Stimulated activated CD8-positive, alpha-beta memory T cell treated with anti-CD3 and anti-CD28 coated beads, Interleukin-7, amount 100 ng/mL, for 1 hour (primary cell): ENCODE results near the gene SOCS2.
"Not testable (repeated sequence)": the region's sequence is repeated elsewhere in the genome, so short reads cannot be mapped to it uniquely, and the experiment has no call there.

Experiments
- DNase-seq, 2 donors: peaks; one replicate each; pipeline ENCODE4 v3.0.0-alpha.2; 2020; ENCODE audit warnings: low read depth in 2 of 2

The SOCS2 gene

DNA sequence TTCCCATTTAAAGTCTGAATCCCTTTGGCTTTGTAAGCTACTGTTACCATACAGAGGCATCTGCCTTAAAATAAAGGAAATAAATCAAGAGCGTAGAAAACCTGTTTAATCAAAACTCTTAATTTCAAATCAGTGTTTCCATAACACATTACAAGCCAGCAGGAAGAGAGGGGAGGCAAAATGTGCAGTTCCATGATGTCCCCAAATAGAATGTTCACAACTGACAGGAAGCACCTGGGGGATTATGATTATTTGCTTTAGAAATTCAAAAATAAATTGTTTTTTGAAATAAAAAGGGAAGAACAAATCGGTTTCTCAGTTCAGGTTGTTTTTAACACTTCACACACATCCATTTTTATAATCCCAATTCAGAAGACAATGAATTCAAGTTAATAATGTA, 21.4 kb downstream of the SOCS2 start:
- DNase-seq: no peak

DNA sequence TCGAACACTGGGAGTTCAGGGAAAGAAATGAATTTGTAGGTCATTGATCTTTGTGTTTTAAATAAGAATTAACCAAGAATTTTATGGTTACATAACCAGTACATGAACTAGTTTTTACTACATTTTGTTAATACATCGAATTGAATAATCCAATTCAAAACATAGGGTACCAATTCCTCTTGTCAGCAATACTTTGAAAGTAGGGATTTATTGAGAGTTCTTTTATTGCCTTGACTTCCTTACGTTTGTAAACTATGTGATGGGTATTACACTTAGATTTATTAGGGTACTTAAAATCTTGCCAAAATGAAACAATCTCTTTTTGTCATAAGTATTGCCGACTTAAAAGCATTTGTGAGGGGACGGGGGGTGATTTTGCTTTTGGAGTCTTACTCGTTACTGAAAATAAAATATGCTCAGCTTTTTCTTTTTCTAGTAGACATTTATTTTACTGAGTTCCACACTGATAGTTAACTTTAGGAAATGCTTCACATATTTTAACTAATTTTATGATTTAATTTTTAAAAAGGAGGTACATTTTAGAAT, 22.4 kb downstream of the SOCS2 start:
- no peak for DNase-seq

DNA sequence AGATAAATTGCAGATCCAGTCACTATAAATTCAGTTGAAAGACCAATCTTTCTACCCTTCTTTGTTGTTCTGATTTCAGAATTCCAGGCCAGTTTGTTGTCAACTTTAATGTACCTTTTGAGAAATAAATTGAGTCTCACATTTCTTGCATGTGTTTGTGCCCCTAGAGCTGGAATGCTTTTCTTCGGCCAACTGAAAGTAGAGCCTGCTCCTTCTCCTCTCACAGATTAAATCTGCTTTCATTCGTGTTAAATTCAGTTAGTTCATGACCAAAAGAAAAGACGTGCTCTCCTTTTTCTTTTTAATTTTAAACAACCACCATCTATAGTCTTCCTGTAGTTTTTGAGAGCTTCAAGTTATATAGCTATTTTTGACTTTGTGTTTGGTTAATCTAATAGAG, 22.9 kb downstream of the SOCS2 start:
- DNase-seq: no peak

DNA sequence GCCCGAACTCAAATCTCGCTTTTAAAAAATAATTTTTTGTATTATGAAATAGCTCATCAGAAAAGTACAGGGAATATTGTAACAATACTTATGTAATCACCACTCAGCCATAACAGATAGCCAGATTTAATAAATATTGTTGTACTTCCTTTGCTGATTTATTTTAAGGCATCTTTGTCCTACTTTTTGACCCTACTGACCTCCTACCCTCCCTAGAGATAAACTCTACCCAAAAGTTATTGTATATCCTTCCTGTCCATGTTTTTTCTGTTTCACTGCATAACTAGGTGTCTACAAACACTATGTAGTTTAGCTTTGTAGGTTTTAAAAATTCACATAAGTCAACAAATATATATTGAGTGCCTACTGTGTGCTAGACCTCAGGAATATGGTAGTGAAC, 25.1 kb downstream of the SOCS2 start:
- no peak for DNase-seq

GRCh38 chr12:93599192-93599591, 26.7 kb downstream of the SOCS2 start:
- no peak for DNase-seq

GRCh38 chr12:93601591-93601990, 29.1 kb downstream of the SOCS2 start:
- DNase-seq: no peak

GRCh38 chr12:93602897-93603668, 30.6 kb downstream of the SOCS2 start:
- no peak for DNase-seq

DNA sequence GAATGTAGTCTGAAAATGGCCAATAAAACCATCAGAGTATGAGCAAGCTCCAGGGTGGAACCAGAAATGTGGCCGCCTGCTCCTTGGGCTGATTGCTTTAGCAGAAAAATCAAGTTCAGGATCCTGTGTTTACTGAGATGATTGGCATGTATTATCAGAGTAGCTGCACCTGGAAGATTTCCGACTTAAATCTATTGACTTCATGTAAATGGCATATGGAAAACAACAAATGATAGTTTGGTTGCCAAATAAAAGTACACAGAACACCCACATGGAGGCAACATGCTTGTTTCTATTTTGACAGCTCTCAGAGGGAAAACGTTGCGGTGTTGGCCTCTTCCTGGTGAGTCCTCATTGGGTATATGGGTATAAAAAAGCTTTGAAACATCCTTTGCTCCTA, 31.3 kb downstream of the SOCS2 start:
- no peak for DNase-seq

DNA sequence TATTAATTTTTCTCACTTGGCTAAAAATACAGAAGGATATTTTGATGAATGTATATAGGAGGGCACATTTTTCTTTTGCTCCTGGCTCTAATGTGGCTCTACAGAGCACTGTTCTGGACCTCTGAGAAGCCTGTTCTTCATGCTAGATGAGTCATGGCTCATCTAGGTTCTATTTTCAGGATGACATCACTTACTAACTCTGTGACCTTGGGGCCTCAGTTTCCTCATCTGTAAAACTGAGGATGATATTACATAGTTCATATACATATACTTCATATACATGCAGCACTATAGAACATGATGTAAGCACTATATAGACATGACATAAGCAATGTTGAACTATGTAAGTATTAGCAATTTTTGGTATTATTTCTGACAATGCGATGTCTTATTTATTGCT, 35.8 kb downstream of the SOCS2 start:
- no peak for DNase-seq

- no peak for DNase-seq
These were observed 37.1 kb downstream of the SOCS2 start for GRCh38 chr12:93609281-93610192.

DNA sequence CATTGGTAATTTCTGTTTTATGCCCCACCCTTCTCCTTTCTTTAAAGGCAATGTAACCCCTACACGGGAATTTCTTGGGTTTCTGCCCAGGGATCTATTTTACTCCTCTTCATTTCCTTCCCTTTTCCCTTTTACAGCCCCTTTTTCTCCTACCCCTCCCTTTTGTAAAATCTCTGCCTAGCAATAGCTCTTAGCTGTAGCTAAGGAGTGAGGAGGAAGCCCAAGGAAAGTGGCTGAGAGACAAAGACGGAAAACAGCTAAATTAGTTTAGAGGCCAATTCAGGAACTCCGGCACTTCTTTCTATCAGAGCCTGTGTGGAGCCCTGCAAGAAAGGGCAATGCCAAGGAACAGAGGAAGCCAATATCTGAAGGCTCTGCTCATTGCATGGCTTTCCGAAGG, 40.3 kb downstream of the SOCS2 start:
- no peak for DNase-seq

GRCh38 chr12:93614917-93615596, 42.6 kb downstream of the SOCS2 start:
- DNase-seq: no peak

GRCh38 chr12:93616584-93617101, 44.2 kb downstream of the SOCS2 start:
- DNase-seq: no peak

DNA sequence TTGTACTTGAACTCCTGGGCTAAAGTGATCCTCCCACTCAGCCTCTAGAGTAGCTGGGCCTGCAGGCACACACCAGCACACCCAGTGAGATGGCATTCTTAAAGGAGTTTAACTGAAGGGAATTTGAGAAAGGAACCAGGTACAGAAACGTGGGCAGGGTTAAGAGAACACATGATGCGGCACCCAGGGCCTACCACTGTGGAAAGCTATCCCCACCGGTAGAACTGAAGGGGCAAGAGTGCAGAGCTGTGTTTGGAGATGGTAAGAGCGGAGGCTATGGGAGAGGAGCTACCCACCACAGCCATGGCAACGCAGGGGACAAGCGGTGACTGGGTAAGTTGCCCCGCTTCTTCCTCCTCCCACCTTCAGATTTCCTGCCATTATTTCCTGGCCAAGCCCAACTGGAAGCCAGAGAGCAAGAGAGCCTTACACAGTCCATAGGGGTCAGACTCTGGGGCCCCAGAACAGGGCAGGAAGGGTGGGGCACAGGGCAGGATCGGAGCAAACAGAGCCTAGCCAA, 46.5 kb downstream of the SOCS2 start:
- no peak for DNase-seq

DNA sequence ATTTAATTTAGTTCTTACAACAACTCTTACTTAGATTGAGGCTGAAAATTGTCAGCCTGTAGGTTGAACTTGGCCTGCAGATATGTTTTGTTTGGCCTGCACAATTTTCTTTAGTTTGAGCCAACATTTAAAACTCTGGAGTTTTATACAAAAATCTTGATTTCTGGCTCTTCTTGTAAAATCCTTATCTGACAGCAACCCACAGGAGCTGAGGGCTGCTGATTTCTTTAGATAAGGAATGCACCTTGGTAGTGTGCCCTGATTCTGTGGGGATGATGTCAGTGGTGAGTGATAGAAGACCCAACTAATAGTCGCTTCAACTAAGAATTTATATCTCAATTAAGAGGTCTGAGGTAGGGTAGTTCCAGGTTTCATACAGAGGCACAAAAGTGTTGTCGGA, 49.5 kb downstream of the SOCS2 start:
- no peak for DNase-seq

DNA sequence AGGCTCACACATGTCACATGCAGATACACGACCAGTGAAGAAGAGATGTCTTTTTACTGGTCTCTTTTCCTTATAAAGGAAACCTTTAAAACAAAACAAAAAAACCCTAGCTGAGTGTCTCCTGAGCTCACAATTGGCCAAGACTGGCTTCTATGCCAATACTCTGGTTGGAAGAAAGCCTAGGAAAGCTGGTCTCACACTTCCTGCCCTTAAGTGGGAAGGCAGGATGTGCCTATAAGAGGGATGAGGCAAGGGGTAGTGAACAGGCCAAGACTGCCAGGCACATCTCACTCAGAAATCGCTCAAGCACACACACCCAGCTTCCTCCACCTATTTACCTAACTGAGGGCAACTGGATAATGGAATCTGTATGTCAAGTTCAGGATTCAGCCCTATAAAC, 50.0 kb downstream of the SOCS2 start:
- no peak for DNase-seq

- DNase-seq: no peak
These were observed 52.3 kb downstream of the SOCS2 start for GRCh38 chr12:93624595-93625294.

- DNase-seq: not testable (repeated sequence)
These were observed 52.8 kb downstream of the SOCS2 start for GRCh38 chr12:93625295-93625645.

DNA sequence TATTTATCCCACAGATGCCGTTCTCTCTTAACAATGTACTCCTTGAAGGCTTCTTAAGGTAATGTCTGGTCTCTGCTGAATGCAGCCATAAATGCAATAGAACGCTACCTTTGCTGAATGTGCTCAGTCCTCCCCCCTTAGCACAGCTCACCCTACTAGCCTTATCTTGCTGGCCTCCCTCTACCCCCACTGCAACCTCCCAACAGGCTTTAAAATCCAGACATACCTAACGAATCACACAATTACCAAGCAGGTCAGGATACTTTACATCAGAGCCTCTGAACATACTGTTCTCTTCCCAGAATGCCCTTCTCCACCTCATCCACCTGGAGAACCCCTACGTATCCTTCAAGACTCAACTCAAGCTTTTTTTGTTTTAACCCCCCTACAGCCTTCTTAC, 53.7 kb downstream of the SOCS2 start:
- no peak for DNase-seq
